T-helper 1 cell (primary cell): ENCODE results near the gene USP36.
A peak's percentile ranks its signal among the peaks of the same experiment; 100 is the strongest.
"Not testable (repeated sequence)": the region's sequence is repeated elsewhere in the genome, so short reads cannot be mapped to it uniquely, and the experiment has no call there.

Experiments
- DNase-seq, 5 donors: peaks; one replicate each; pipeline ENCODE4 v3.0.0-alpha.2; 2012 to 2020

USP36 gene

GRCh38 chr17:78870621-78871020 lies 30.0 kb upstream of the USP36 start:
- no peak for DNase-seq

- DNase-seq: no peak
Measured at GRCh38 chr17:78868391-78868790, 27.8 kb upstream of the USP36 start.

GRCh38 chr17:78867046-78867445 lies 26.4 kb upstream of the USP36 start:
- not testable (repeated sequence) for DNase-seq

GRCh38 chr17:78865682-78866390 lies 25.2 kb upstream of the USP36 start:
- peak in 4 of 5 donors; percentile 29 to 56 (median 46) for DNase-seq

- no peak for DNase-seq
Measured at GRCh38 chr17:78864117-78864516, 23.5 kb upstream of the USP36 start.

- no peak for DNase-seq
Measured at GRCh38 chr17:78862073-78863023, 21.7 kb upstream of the USP36 start.

- DNase-seq: no peak
Measured at GRCh38 chr17:78861229-78861628, 20.6 kb upstream of the USP36 start.

- DNase-seq: no peak
Measured at GRCh38 chr17:78859051-78859450, 18.4 kb upstream of the USP36 start.

- DNase-seq: no peak
Measured at GRCh38 chr17:78857266-78857665, 16.7 kb upstream of the USP36 start.

- DNase-seq: no peak
Measured at GRCh38 chr17:78855561-78856165, 15.0 kb upstream of the USP36 start.

GRCh38 chr17:78854508-78854907 lies 13.9 kb upstream of the USP36 start:
- no peak for DNase-seq

- no peak for DNase-seq
Measured at GRCh38 chr17:78853926-78854394, 13.3 kb upstream of the USP36 start.

- no peak for DNase-seq
Measured at GRCh38 chr17:78852709-78853121, 12.1 kb upstream of the USP36 start.

- no peak for DNase-seq
Measured at GRCh38 chr17:78849026-78849425, 8.4 kb upstream of the USP36 start.

GRCh38 chr17:78847052-78847451 lies 6.4 kb upstream of the USP36 start:
- DNase-seq: no peak

GRCh38 chr17:78844301-78845005 lies 3.8 kb upstream of the USP36 start:
- DNase-seq: peak in 1 of 5 donors; percentile 28

GRCh38 chr17:78842881-78843565 lies 2.4 kb upstream of the USP36 start:
- DNase-seq: peak; percentile 26 to 76 (median 53)

- no peak for DNase-seq
Measured at GRCh38 chr17:78840530-78840779, 159 bp downstream of the USP36 start.

- peak; percentile 20 to 49 (median 41) for DNase-seq
Measured at GRCh38 chr17:78839762-78840529, 668 bp downstream of the USP36 start.

- peak in 1 of 5 donors; percentile 40 for DNase-seq
Measured at GRCh38 chr17:78839235-78839761, 1.3 kb downstream of the USP36 start.

- no peak for DNase-seq
Measured at GRCh38 chr17:78838574-78839005, 2.0 kb downstream of the USP36 start.
